C4-2B (cell line): ENCODE measurements around the gene DHX32.

Source experiments
- ZFX ChIP-seq: fragments of 450-650 bp; IDR thresholded peaks from 2 replicates; pipeline ENCODE4 v1.6.1; 2017
- TF ChIP-seq, protein P1 (sequence below): fragments of 450-650 bp; conservative IDR thresholded peaks from 2 replicates; pipeline ENCODE4 v1.5.1; 2017; ENCODE audit warnings: mild to moderate bottlenecking

DNA sequence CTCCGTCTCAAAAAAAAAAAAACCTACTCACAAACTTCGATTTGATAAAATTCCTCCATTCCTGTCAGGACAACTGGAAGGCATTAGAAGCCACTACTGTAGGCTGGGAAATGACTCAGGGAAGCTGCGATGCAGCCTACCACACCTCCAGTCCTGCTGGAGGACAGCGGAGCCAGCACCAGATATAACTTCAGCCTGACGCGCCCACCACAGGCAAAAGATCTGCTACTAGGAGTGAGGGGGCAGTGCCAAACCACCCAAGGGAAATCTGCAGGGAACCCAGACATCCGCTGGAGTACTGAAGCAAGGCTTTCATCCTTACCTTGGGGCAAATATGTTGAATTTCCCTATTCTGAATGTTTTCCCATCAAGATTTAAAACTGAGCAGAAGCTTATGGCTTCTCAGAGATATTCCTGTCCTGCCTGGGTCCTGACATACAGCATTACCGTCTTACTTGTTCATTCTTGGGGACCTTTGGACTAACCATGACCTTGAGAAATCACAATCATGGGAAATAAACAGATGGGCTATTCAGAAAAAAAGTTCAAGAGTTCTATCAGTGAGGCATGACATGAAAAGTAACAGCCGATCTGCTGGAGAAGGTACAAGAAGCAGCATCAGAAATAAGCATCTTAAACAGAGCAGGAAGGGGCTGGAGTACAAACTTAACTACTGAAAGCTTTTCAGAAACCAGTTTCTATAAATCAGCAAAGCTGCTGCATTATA is 37.3 kb downstream of the DHX32 start:
- TF ChIP-seq, protein P1, sequence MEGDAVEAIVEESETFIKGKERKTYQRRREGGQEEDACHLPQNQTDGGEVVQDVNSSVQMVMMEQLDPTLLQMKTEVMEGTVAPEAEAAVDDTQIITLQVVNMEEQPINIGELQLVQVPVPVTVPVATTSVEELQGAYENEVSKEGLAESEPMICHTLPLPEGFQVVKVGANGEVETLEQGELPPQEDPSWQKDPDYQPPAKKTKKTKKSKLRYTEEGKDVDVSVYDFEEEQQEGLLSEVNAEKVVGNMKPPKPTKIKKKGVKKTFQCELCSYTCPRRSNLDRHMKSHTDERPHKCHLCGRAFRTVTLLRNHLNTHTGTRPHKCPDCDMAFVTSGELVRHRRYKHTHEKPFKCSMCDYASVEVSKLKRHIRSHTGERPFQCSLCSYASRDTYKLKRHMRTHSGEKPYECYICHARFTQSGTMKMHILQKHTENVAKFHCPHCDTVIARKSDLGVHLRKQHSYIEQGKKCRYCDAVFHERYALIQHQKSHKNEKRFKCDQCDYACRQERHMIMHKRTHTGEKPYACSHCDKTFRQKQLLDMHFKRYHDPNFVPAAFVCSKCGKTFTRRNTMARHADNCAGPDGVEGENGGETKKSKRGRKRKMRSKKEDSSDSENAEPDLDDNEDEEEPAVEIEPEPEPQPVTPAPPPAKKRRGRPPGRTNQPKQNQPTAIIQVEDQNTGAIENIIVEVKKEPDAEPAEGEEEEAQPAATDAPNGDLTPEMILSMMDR, result no peak
- no peak for TF ChIP-seq ZFX
